ENCODE results near the gene LMNTD2.

DNA sequence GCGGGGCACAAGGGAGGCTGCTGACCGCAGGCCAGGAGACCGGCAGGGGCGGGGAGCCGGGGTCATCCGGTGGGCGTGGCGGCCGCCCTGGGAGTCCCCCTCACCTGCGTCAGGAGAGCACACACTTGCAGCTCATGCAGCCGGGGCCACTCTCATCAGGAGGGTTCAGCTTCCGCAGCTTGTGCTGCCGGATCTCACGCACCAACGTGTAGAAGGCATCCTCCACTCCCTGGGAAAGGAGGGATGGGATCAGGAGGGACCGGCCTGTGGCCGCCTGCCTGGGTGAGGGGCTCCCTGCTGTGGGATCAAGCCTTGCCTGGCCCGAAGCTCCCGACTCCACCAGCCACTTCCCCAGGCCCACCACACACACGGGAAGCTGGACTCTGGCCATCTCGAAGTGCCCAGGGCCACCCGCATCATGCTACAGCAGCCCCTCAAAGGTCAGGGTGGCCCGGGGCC, 28.0 kb downstream of the LMNTD2 start:
- TF ChIP-seq CTCF (IDR thresholded peaks at IDR 0.05) (no peak), GABPB1 (CRISPR knock-in tag; IDR thresholded peaks at IDR 0.05) (no peak), JUN (CRISPR knock-in tag; IDR thresholded peaks at IDR 0.05) (no peak), CREM (CRISPR knock-in tag; IDR thresholded peaks at IDR 0.05) (no peak), ZNF121 (CRISPR knock-in tag; IDR thresholded peaks at IDR 0.05) (no peak), ZNF416 (CRISPR knock-in tag; IDR thresholded peaks at IDR 0.05) (no peak), USF2 (CRISPR knock-in tag; IDR thresholded peaks at IDR 0.05) (no peak), ZNF512 (CRISPR knock-in tag; IDR thresholded peaks at IDR 0.05; ENCODE audit: borderline replicate concordance) (no peak), HMGXB4 (CRISPR knock-in tag; IDR thresholded peaks at IDR 0.05) (no peak), ZNF263 (CRISPR knock-in tag; IDR thresholded peaks at IDR 0.05; ENCODE audit: low read depth) (no peak)
- TF ChIP-seq, protein P1, sequence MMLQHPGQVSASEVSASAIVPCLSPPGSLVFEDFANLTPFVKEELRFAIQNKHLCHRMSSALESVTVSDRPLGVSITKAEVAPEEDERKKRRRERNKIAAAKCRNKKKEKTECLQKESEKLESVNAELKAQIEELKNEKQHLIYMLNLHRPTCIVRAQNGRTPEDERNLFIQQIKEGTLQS (CRISPR knock-in tag; conservative IDR thresholded peaks at IDR 0.05) = no peak
- TF ChIP-seq, protein P2, sequence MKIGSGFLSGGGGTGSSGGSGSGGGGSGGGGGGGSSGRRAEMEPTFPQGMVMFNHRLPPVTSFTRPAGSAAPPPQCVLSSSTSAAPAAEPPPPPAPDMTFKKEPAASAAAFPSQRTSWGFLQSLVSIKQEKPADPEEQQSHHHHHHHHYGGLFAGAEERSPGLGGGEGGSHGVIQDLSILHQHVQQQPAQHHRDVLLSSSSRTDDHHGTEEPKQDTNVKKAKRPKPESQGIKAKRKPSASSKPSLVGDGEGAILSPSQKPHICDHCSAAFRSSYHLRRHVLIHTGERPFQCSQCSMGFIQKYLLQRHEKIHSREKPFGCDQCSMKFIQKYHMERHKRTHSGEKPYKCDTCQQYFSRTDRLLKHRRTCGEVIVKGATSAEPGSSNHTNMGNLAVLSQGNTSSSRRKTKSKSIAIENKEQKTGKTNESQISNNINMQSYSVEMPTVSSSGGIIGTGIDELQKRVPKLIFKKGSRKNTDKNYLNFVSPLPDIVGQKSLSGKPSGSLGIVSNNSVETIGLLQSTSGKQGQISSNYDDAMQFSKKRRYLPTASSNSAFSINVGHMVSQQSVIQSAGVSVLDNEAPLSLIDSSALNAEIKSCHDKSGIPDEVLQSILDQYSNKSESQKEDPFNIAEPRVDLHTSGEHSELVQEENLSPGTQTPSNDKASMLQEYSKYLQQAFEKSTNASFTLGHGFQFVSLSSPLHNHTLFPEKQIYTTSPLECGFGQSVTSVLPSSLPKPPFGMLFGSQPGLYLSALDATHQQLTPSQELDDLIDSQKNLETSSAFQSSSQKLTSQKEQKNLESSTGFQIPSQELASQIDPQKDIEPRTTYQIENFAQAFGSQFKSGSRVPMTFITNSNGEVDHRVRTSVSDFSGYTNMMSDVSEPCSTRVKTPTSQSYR (CRISPR knock-in tag; IDR thresholded peaks at IDR 0.05) = no peak
- TF ChIP-seq, protein P3, sequence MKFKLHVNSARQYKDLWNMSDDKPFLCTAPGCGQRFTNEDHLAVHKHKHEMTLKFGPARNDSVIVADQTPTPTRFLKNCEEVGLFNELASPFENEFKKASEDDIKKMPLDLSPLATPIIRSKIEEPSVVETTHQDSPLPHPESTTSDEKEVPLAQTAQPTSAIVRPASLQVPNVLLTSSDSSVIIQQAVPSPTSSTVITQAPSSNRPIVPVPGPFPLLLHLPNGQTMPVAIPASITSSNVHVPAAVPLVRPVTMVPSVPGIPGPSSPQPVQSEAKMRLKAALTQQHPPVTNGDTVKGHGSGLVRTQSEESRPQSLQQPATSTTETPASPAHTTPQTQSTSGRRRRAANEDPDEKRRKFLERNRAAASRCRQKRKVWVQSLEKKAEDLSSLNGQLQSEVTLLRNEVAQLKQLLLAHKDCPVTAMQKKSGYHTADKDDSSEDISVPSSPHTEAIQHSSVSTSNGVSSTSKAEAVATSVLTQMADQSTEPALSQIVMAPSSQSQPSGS (CRISPR knock-in tag; IDR thresholded peaks at IDR 0.05; ENCODE audit: borderline replicate concordance, low read depth) = no peak

Measured in WTC11 (cell line).